Upper lobe of left lung (tissue), 6 donors: Measurements from ENCODE around the gene YPEL2. TPM values are rescaled to one million over a fixed set of nuclear protein-coding genes. Genes with fewer than 3 reads are reported as not detected.

Source experiments
- ATAC-seq, 2 donors: fragments of 200-7000 bp; cut with Tn5 transposase; one replicate each; pipeline ENCODE4 v1.9.1; 2022; ENCODE audit warnings: mild to moderate bottlenecking in 2 of 2, moderate library complexity in 2 of 2; ENCODE audit not compliant: low FRiP score in 2 of 2
- DNase-seq, 2 donors: peaks; one replicate each; pipeline ENCODE4 v3.0.0-alpha.2; 2019 to 2020
- H3K27ac ChIP-seq, 4 donors: fragments of 200-600 bp; sonication (generic); one replicate each; pipeline ENCODE4 v1.5.1; 2016 to 2019
- H3K27me3 ChIP-seq, 4 donors: fragments of 200-600 bp; sonication (generic); one replicate each; pipeline ENCODE4 v1.5.1; 2017 to 2019
- H3K36me3 ChIP-seq, 4 donors: fragments of 200-600 bp; sonication (generic); one replicate each; pipeline ENCODE4 v1.5.1; 2016 to 2019
- H3K4me1 ChIP-seq, 4 donors: fragments of 200-600 bp; sonication (generic); one replicate each; pipeline ENCODE4 v1.5.1; 2018 to 2019
- H3K4me3 ChIP-seq, 4 donors: fragments of 200-600 bp; sonication (generic); one replicate each; pipeline ENCODE4 v1.5.1; 2017 to 2019; ENCODE audit warnings: mild to moderate bottlenecking in 2 of 4, moderate library complexity in 1 of 4
- H3K9me3 ChIP-seq, 4 donors: fragments of 200-600 bp; sonication (generic); one replicate each; pipeline ENCODE4 v1.5.1; 2018 to 2019
- CTCF ChIP-seq, 6 experiments: fragments of 450-650 bp in 4 of 6; fragments of 200-600 bp in 2 of 6; sonication (generic) in 2 of 6; IDR thresholded peaks; one replicate each; pipeline ENCODE4 v1.5.1; 2016 to 2019; ENCODE audit warnings: antibody characterized with exemption in 6 of 6
- EP300 ChIP-seq, 4 donors: sonication (generic); formaldehyde crosslinking; IDR thresholded peaks; one replicate each; pipeline ENCODE4 v1.5.1; 2017; ENCODE audit warnings: antibody characterized with exemption in 4 of 4, control low read depth in 2 of 4
- POLR2A ChIP-seq, 4 donors: fragments of 450-650 bp; IDR thresholded peaks; one replicate each; pipeline ENCODE4 v1.5.1; 2016 to 2017; ENCODE audit warnings: antibody characterized with exemption in 4 of 4, mild to moderate bottlenecking in 2 of 4
- POLR2AphosphoS5 ChIP-seq, 2 donors: sonication (generic); formaldehyde crosslinking; IDR thresholded peaks; one replicate each; pipeline ENCODE4 v1.5.1; 2017; ENCODE audit warnings: antibody characterized with exemption in 2 of 2
- WGBS, 2 donors: methylation state at CpG; one replicate each; pipeline ENCODE4 v1.1.5; 2017 to 2018; 5-methylcytosine and 5-hydroxymethylcytosine counted together
- total RNA-seq, 6 donors: library from RNA; depleted of rRNA in 4 of 6; stranded (reverse); fragments of >200 nt in 4 of 6; gene quantifications; one replicate each; pipeline versions ENCODE4 v1.1.0 to v1.2.1, GENCODE V29; 2016 to 2021
- donor health status: DM: no; HTN: no; CAD: no; lungs with moderate emphysema.
- donor health status: DM: no; HTN: yes; CAD: no; lungs with severe emphysema.

YPEL2 gene
- total RNA-seq, 6 donors from 2014 or later = 17.5 to 38.8 (median 26.8) TPM

GRCh38 chr17:59355702-59356325, 24.4 kb downstream of the YPEL2 start:
- Histone ChIP-seq H3K27me3 (no peaks in the 10 kb centered on the region), H3K4me1 (peaks cover 9 to 26% (median 14%) of the 10 kb centered on the region in 4 donors), H3K27ac (no peak overlapping the region), H3K4me3 (no peak overlapping the region), H3K9me3 (no peaks in the 10 kb centered on the region), H3K36me3 (peaks cover 0 to 16% (median 4%) of the 10 kb centered on the region in 4 donors)
- TF ChIP-seq EP300 (IDR thresholded peaks at IDR 0.05) (no peak), POLR2A (IDR thresholded peaks at IDR 0.05) (no peak), CTCF (IDR thresholded peaks at IDR 0.05) (no peak), POLR2AphosphoS5 (IDR thresholded peaks at IDR 0.05) (no peak)
- no peak for ATAC-seq
- no peak for DNase-seq
- WGBS, 2 donors = 70 to 77% methylated on average over 4 of the region's 4 CpGs

- H3K27ac ChIP-seq = no peak overlapping the region
- TF ChIP-seq CTCF (IDR thresholded peaks at IDR 0.05) (no peak), EP300 (IDR thresholded peaks at IDR 0.05) (no peak)
- H3K27me3 ChIP-seq = no peaks in the 10 kb centered on the region
- no peak for ATAC-seq
- H3K4me1 ChIP-seq = peaks cover 14 to 31% (median 15%) of the 10 kb centered on the region in 4 donors
- 81 to 100% methylated on average over 1 to 2 of the region's 2 CpGs for WGBS, 2 donors
- H3K36me3 ChIP-seq = peaks cover 0 to 16% (median 4%) of the 10 kb centered on the region in 4 donors
- H3K4me3 ChIP-seq = no peak overlapping the region
- DNase-seq = no peak
- no peaks in the 10 kb centered on the region for H3K9me3 ChIP-seq
Observed at GRCh38 chr17:59356543-59357218, 25.2 kb downstream of the YPEL2 start.

- peaks cover 0 to 16% (median 4%) of the 10 kb centered on the region in 4 donors for H3K36me3 ChIP-seq
- H3K4me1 ChIP-seq = peaks cover 20 to 37% (median 21%) of the 10 kb centered on the region in 4 donors
- H3K9me3 ChIP-seq = no peaks in the 10 kb centered on the region
- TF ChIP-seq CTCF (IDR thresholded peaks at IDR 0.05) = no peak
- no peak for TF ChIP-seq EP300 (IDR thresholded peaks at IDR 0.05)
- H3K27ac ChIP-seq = peak overlapping the region in 1 of 4 donors; percentile 44
- DNase-seq = no peak
- no peak overlapping the region for H3K4me3 ChIP-seq
- no peaks in the 10 kb centered on the region for H3K27me3 ChIP-seq
- no peak for ATAC-seq
Observed at GRCh38 chr17:59357219-59357697, 25.8 kb downstream of the YPEL2 start.

- H3K27ac ChIP-seq = peak overlapping the region in 2 of 4 donors; percentile 3 to 44
- ATAC-seq = peak in 1 of 2 donors; percentile 79
- no peak for TF ChIP-seq CTCF (IDR thresholded peaks at IDR 0.05)
Observed at GRCh38 chr17:59357929-59358328, 26.5 kb downstream of the YPEL2 start.

More at GRCh38 chr17:59357929-59358328, 26.5 kb downstream of the YPEL2 start:
- H3K4me3 ChIP-seq = no peak overlapping the region
- WGBS, 2 donors = 100% methylated on average over 1 of the region's 1 CpG
- H3K4me1 ChIP-seq = peaks cover 23 to 40% (median 25%) of the 10 kb centered on the region in 4 donors
- H3K36me3 ChIP-seq = peaks cover 0 to 16% (median 4%) of the 10 kb centered on the region in 4 donors
- no peaks in the 10 kb centered on the region for H3K9me3 ChIP-seq
- no peak for DNase-seq
- H3K27me3 ChIP-seq = no peaks in the 10 kb centered on the region
